Fibroblast of lung (primary cell): Measurements from ENCODE around the gene HYAL1. TPM values are rescaled to one million over a fixed set of nuclear protein-coding genes. Genes with fewer than 3 reads are reported as not detected.

Experiments
- DNase-seq, 2 donors: peaks; one replicate each; pipeline versions ENCODE4 v3.0.0 to v3.0.0-alpha.2; 2010; ENCODE audit warnings: low read depth in 2 of 2
- H2AFZ ChIP-seq: 2 replicates; pipeline ENCODE4 v1.5.1; 2012; ENCODE audit warnings: low read length, control low read depth, inconsistent platforms
- H3K27ac ChIP-seq: 2 replicates; pipeline ENCODE4 v1.5.1; 2011; ENCODE audit warnings: low read length, control low read depth; ENCODE audit not compliant: insufficient read depth
- H3K27me3 ChIP-seq: 2 replicates; pipeline ENCODE4 v1.5.1; 2011; ENCODE audit warnings: mild to moderate bottlenecking, low read length; ENCODE audit not compliant: control insufficient read depth, insufficient read depth
- H3K36me3 ChIP-seq: 2 replicates; pipeline ENCODE4 v1.5.1; 2011; ENCODE audit warnings: low read length; ENCODE audit not compliant: control insufficient read depth, insufficient read depth
- H3K4me1 ChIP-seq: 2 replicates; pipeline ENCODE4 v1.5.1; 2011; ENCODE audit warnings: low read length; ENCODE audit not compliant: control insufficient read depth, insufficient read depth; ENCODE audit errors: extremely low read depth
- H3K4me2 ChIP-seq: 2 replicates; pipeline ENCODE4 v1.5.1; 2011; ENCODE audit warnings: low read length, control low read depth; ENCODE audit not compliant: insufficient read depth; ENCODE audit errors: extremely low read depth
- H3K4me3 ChIP-seq, 4 experiments: fragments of 200-600 bp in 1 of 4; sonication (generic) in 1 of 4; replicated peaks in 1 of 4; 2 replicates each; pipeline ENCODE4 v1.5.1; 2011 to 2016; ENCODE audit warnings: low read length in 4 of 4, low read depth in 3 of 4, mild to moderate bottlenecking in 3 of 4, control low read depth in 2 of 4, inconsistent platforms in 1 of 4, mixed read lengths in 1 of 4; ENCODE audit not compliant: insufficient read depth in 1 of 4; ENCODE audit errors: control extremely low read depth in 1 of 4
- H3K79me2 ChIP-seq: 2 replicates; pipeline ENCODE4 v1.5.1; 2012; ENCODE audit warnings: mild to moderate bottlenecking, low read length, inconsistent platforms; ENCODE audit not compliant: control insufficient read depth, insufficient read depth
- H3K9ac ChIP-seq: 2 replicates; pipeline ENCODE4 v1.5.1; 2011; ENCODE audit warnings: mild to moderate bottlenecking, low read length, control low read depth; ENCODE audit not compliant: insufficient read depth
- H3K9me3 ChIP-seq: 2 replicates; pipeline ENCODE4 v1.5.1; 2012; ENCODE audit warnings: low read depth, low read length; ENCODE audit not compliant: control insufficient read depth, insufficient read depth
- H4K20me1 ChIP-seq: 2 replicates; pipeline ENCODE4 v1.5.1; 2011; ENCODE audit warnings: low read length; ENCODE audit not compliant: control insufficient read depth, insufficient read depth; ENCODE audit errors: extremely low read depth
- CTCF ChIP-seq, 2 donors: IDR thresholded peaks in 1 of 2; conservative IDR thresholded peaks in 1 of 2; 1 replicate in 1 of 2; 2 replicates in 1 of 2; pipeline ENCODE4 v1.5.1; 2011 to 2012; ENCODE audit warnings: low read length in 2 of 2, control low read depth in 1 of 2, inconsistent platforms in 1 of 2, low read depth in 1 of 2, mild to moderate bottlenecking in 1 of 2
- EZH2 ChIP-seq: IDR thresholded peaks from 2 replicates; pipeline ENCODE4 v1.5.1; 2012; ENCODE audit warnings: low read length, control low read depth, mild to moderate bottlenecking; ENCODE audit errors: missing control alignments
- polyA plus RNA-seq, 2 donors: library from polyadenylated mRNA; depleted of rRNA in 1 of 2; stranded (reverse) in 1 of 2; unstranded in 1 of 2; fragments of >200 nt; gene quantifications; 2 replicates each; pipeline ENCODE4 v1.2.1, GENCODE V29; 2011 to 2012; ENCODE audit warnings: missing spikeins in 1 of 2
- total RNA-seq: library from RNA; depleted of rRNA; stranded (reverse); fragments of >200 nt; gene quantifications from 2 replicates; pipeline ENCODE4 v1.2.1, GENCODE V29; 2014

Gene HYAL1
- total and polyA plus RNA-seq, 2 donors (not counting 1 experiment from before 2014, with no cell fraction given), result 1.3 to 2.5 TPM

GRCh38 chr3:50345586-50346234 lies 42.3 kb upstream of the HYAL1 start, which contains the start of gene ZMYND10:
Gene ZMYND10 (minus strand): TSS chr3:50345732. CDS start chr3:50345579, 153 bp downstream.
- H3K4me1 ChIP-seq, result peaks cover 7% of the 10 kb centered on the region
- H3K4me2 ChIP-seq, result peak within 1 kb of the TSS; percentile 84
- H3K9me3 ChIP-seq, result no peaks in the 10 kb centered on the region
- H3K27ac ChIP-seq, result no peak within 1 kb of the TSS
- no peaks in the 10 kb centered on the region for H3K36me3 ChIP-seq
- peak in 1 of 2 donors; percentile 47 for DNase-seq
- no peaks in the 10 kb centered on the region for H4K20me1 ChIP-seq
- peak within 1 kb of the TSS; percentile 77 for H2AFZ ChIP-seq
- peak within 1 kb of the TSS; percentile 39 to 61 (median 50) for H3K4me3 ChIP-seq
- H3K27me3 ChIP-seq, result no peaks in the 10 kb centered on the region
- peaks cover 6% of the 10 kb centered on the region for H3K79me2 ChIP-seq
- TF ChIP-seq CTCF (conservative IDR thresholded peaks at IDR 0.05 in 1 of 2, IDR thresholded peaks at IDR 0.05 in 1 of 2; ENCODE audit: low read depth in 1 of 2, low read length in 2 of 2) (no peak), EZH2 (no peak)
- peak within 1 kb of the TSS; percentile 41 for H3K9ac ChIP-seq

GRCh38 chr3:50345008-50345407 lies 41.6 kb upstream of the HYAL1 start:
- H3K27me3 ChIP-seq, result no peaks in the 10 kb centered on the region
- peaks cover 3% of the 10 kb centered on the region for H3K79me2 ChIP-seq
- H3K4me2 ChIP-seq, result peak overlapping the region; percentile 76
- TF ChIP-seq EZH2 (no peak), CTCF (conservative IDR thresholded peaks at IDR 0.05 in 1 of 2, IDR thresholded peaks at IDR 0.05 in 1 of 2; ENCODE audit: low read depth in 1 of 2, low read length in 2 of 2) (no peak)
- peaks cover 3% of the 10 kb centered on the region for H3K4me1 ChIP-seq
- H3K9ac ChIP-seq, result no peak overlapping the region
- no peak overlapping the region for H3K27ac ChIP-seq
- no peaks in the 10 kb centered on the region for H3K9me3 ChIP-seq
- no peak for DNase-seq
- no peak overlapping the region for H2AFZ ChIP-seq
- no peaks in the 10 kb centered on the region for H4K20me1 ChIP-seq
- peak overlapping the region; percentile 36 to 61 (median 50) for H3K4me3 ChIP-seq
- H3K36me3 ChIP-seq, result no peaks in the 10 kb centered on the region

DNA sequence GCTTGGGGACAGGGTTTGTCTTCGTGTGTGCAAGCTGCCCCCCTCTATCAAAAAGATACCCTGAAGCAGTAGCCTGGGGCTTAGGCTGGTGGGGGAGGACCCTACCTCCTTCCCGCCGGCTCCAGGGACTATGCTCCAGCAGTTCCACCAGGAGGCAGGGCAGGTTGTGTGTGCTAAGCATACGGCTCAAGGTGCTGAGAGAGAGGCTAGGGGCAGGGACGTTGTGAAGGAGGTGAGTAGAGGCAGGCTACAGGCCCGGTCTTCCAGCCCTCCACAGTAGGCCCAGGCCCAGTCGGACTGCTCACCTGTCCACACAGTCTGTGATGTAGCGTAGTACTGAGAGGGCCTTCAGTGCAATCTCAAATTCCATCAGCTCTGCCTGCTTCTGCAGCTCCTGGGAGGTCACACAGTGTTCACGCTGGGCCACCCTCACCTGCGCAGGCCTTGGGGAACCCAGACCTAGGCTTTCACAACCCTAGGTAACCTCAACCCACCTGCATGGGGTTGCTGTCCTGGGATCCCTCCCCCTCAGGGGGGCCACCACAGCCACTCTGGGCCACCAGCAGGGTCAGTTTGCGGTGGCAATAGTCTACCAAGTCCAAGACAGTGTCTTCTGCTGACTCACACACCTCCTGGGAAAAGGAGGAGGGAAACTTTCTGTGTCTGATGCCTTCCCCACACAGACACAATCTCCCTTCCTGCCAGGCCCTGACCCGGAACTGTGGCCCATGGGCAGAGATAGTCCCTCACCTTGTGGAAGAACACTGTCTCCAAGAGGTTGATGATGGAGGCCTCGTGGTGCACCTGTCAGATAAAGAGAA lies 39.6 kb upstream of the HYAL1 start:
- H3K9ac ChIP-seq, result no peak overlapping the region
- H3K36me3 ChIP-seq, result no peaks in the 10 kb centered on the region
- H3K4me2 ChIP-seq, result no peak overlapping the region
- H2AFZ ChIP-seq, result no peak overlapping the region
- H3K27me3 ChIP-seq, result no peaks in the 10 kb centered on the region
- no peak overlapping the region for H3K4me3 ChIP-seq
- TF ChIP-seq EZH2, result no peak
- TF ChIP-seq CTCF (conservative IDR thresholded peaks at IDR 0.05 in 1 of 2, IDR thresholded peaks at IDR 0.05 in 1 of 2; ENCODE audit: low read depth in 1 of 2, low read length in 2 of 2), result no peak
- no peaks in the 10 kb centered on the region for H3K9me3 ChIP-seq
- no peaks in the 10 kb centered on the region for H4K20me1 ChIP-seq
- DNase-seq, result no peak
- peaks cover 12% of the 10 kb centered on the region for H3K79me2 ChIP-seq
- no peak overlapping the region for H3K27ac ChIP-seq
- peaks cover 5% of the 10 kb centered on the region for H3K4me1 ChIP-seq
